ENCODE measurements around the gene AKAP12.

The AKAP12 gene

DNA sequence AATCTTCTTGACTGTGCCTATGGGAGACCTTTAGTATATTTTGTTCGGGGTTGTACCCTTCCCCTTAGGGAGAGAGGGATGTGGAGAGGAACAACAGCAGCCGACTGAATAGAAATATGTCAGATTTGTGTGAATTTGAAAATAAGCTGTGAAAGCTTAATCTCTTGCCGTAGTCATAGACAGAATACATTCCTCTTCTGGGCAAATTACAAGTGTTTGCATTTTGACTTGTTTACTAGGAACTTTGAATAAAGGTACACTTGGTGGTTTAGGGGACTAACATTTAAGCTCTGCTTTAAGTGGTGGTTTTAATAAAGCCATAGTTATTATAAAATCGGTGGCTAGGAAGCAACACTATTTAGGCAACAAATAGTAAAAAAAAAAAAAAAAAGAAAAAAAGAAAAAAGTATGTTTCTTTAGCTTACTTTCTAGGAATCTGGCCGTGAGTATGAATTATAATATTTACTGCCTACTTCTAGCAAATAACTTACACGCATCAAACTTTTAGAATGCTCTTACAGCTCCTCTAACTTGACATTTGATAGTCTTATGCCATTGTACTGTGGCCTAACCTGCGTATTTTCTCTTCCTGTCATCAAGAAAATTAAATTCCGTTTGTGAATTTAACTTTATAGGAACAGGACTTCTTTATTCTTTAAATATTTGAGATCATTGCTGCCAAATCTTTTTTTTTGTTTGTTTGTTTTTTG is 86.5 kb downstream of the AKAP12 start:
- no peak overlapping the region for H3K4me3 ChIP-seq (ENCODE audit: low read depth, low read length)

DNA sequence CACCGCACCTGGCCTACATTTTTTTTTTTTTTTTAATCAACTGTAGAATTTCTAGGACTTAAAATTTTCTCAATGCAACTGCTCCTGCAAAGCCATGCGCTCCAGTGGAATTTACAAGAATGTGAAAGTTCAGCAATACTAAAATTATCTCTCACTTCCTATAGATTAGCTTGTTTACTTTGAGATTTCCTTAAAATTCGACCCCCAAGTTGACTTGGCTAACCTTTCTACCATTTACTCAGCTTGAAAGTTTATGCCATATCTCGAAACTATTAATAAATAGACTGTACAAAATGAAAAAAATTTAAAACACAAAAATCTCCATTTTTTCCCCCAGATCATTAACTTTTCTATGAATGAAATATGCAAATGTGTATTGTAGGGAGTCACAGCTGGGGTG is 87.3 kb downstream of the AKAP12 start:
- TF ChIP-seq MYC (IDR thresholded peaks at IDR 0.05; ENCODE audit: low read depth, low read length) = no peak
- TF ChIP-seq POLR2A (IDR thresholded peaks at IDR 0.05; ENCODE audit: extremely low read depth, insufficient read length) = no peak
- no peak for TF ChIP-seq MAX (IDR thresholded peaks at IDR 0.05; ENCODE audit: low read depth, low read length)
- no peak for TF ChIP-seq CTCF (IDR thresholded peaks at IDR 0.05; ENCODE audit: low read depth, low read length)
- no peak overlapping the region for H3K4me3 ChIP-seq (ENCODE audit: low read depth, low read length)
- no peak for DNase-seq (ENCODE audit: low read depth)

More for the DNA sequence above, 86.5 kb downstream of the AKAP12 start:
- no peak for TF ChIP-seq POLR2A (IDR thresholded peaks at IDR 0.05; ENCODE audit: extremely low read depth, insufficient read length)
- DNase-seq (ENCODE audit: low read depth) = no peak

GRCh38 chr6:151330130-151330696 is 90.4 kb downstream of the AKAP12 start:
- no peak for DNase-seq (ENCODE audit: low read depth)
- no peak overlapping the region for H3K4me3 ChIP-seq (ENCODE audit: low read depth, low read length)
- TF ChIP-seq POLR2A (IDR thresholded peaks at IDR 0.05; ENCODE audit: extremely low read depth, insufficient read length) (no peak), MAX (IDR thresholded peaks at IDR 0.05; ENCODE audit: low read depth, low read length) (no peak), MYC (IDR thresholded peaks at IDR 0.05; ENCODE audit: low read depth, low read length) (no peak), CTCF (IDR thresholded peaks at IDR 0.05; ENCODE audit: low read depth, low read length) (no peak)

DNA sequence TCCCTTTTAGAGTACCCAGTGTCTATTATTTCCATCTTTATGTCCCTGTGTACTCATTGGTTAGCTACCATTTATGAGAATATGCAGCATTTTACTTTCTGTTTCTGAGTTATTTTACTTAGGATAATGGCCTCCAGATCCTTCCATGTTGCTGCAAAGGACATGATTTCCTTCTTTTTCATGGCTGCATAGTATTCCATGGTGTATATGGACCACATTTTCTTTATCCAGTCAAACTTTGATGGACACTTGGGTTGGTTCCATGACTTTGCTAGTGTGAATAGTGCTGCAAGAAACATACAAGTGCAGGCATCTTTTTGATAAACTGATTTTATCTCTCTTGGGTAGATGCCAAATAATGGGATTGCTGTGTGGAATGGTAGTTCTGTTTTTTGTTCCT is 96.2 kb downstream of the AKAP12 start:
- TF ChIP-seq MYC (IDR thresholded peaks at IDR 0.05; ENCODE audit: low read depth, low read length) = no peak
- TF ChIP-seq MAX (IDR thresholded peaks at IDR 0.05; ENCODE audit: low read depth, low read length) = no peak
- no peak for TF ChIP-seq POLR2A (IDR thresholded peaks at IDR 0.05; ENCODE audit: extremely low read depth, insufficient read length)
- TF ChIP-seq CTCF (IDR thresholded peaks at IDR 0.05; ENCODE audit: low read depth, low read length) = no peak
- H3K4me3 ChIP-seq (ENCODE audit: low read depth, low read length) = no peak overlapping the region
- no peak for DNase-seq (ENCODE audit: low read depth)

DNA sequence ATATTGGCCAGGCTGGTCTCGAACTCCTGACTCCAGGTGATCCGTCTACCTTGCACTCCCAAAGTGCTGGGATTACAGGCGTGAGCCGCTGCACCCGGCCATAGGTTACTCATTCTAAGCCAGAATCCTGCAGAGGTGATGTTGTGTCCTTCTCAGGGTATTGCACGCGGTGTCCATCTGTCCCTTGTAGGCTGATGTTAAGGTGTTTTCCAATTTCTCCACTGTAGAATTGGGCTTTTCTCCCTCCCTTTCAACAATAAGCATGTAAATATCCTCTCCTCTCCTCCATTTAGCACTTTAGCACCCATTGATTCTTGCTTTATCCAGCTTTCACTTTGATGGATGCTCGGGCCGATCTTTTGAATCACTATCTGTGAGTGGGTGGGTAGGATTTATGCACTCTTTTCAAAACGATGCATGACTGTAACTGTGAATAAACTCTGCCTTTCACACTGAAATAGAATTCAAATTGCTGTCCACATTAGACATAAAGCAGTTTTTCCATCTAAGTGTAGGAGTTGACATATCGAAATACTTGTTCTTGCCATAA is 99.0 kb downstream of the AKAP12 start:
- H3K4me3 ChIP-seq (ENCODE audit: low read depth, low read length) = no peak overlapping the region
- DNase-seq (ENCODE audit: low read depth) = no peak
- TF ChIP-seq MYC (IDR thresholded peaks at IDR 0.05; ENCODE audit: low read depth, low read length) = no peak
- no peak for TF ChIP-seq POLR2A (IDR thresholded peaks at IDR 0.05; ENCODE audit: extremely low read depth, insufficient read length)
- TF ChIP-seq MAX (IDR thresholded peaks at IDR 0.05; ENCODE audit: low read depth, low read length) = no peak
- TF ChIP-seq CTCF (IDR thresholded peaks at IDR 0.05; ENCODE audit: low read depth, low read length) = no peak

DNA sequence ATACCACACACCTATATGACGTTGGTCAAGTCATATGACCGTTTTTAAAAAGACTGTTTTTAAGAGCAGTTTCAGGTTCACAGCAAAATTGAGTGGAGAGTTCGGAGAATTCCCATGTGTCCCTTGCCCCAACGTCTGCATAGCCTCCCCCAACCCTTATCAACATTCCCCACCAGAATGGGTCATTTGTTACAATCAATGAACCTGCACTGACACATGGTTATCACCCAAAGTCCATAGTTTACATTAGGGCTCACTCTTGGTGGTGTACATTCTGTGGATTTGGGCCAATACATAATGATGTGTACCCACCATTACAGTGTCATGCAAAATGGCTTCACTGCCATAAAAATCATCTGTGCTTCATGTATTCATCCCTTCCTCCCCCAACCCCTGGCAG is 99.6 kb downstream of the AKAP12 start:
- H3K4me3 ChIP-seq (ENCODE audit: low read depth, low read length) = no peak overlapping the region
- no peak for TF ChIP-seq MAX (IDR thresholded peaks at IDR 0.05; ENCODE audit: low read depth, low read length)
- no peak for TF ChIP-seq MYC (IDR thresholded peaks at IDR 0.05; ENCODE audit: low read depth, low read length)
- no peak for TF ChIP-seq CTCF (IDR thresholded peaks at IDR 0.05; ENCODE audit: low read depth, low read length)
- no peak for TF ChIP-seq POLR2A (IDR thresholded peaks at IDR 0.05; ENCODE audit: extremely low read depth, insufficient read length)
- DNase-seq (ENCODE audit: low read depth) = no peak
